Measurements from ENCODE around the gene ZBTB48.

DNA sequence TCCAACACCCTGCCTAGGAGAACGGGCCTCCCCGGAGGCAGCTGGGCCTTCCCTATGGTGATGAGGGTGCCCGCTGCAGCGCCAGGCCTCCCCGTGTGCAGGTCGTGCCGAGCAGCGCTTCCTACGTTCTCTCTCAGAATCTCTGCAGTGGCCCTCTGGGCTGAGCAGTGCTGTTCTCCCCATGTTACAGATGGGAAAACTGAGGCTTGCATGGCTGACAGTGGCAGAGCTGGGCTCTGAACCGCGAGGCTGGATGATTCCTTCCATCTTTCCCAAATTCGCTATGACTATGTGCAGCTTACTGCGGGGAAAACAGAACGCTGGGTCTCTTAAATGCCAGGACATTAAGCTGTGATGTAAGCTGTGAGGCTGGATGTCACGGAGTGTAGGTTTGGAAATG lies 14.0 kb downstream of the ZBTB48 start:
- no peak for TF ChIP-seq JUND (IDR thresholded peaks at IDR 0.05)
- TF ChIP-seq RAD21 (IDR thresholded peaks at IDR 0.05): no peak
- TF ChIP-seq, protein P1, sequence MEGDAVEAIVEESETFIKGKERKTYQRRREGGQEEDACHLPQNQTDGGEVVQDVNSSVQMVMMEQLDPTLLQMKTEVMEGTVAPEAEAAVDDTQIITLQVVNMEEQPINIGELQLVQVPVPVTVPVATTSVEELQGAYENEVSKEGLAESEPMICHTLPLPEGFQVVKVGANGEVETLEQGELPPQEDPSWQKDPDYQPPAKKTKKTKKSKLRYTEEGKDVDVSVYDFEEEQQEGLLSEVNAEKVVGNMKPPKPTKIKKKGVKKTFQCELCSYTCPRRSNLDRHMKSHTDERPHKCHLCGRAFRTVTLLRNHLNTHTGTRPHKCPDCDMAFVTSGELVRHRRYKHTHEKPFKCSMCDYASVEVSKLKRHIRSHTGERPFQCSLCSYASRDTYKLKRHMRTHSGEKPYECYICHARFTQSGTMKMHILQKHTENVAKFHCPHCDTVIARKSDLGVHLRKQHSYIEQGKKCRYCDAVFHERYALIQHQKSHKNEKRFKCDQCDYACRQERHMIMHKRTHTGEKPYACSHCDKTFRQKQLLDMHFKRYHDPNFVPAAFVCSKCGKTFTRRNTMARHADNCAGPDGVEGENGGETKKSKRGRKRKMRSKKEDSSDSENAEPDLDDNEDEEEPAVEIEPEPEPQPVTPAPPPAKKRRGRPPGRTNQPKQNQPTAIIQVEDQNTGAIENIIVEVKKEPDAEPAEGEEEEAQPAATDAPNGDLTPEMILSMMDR (IDR thresholded peaks at IDR 0.05; ENCODE audit: low read depth, low read length, missing input control): no peak
- no peak for TF ChIP-seq TAF1 (conservative IDR thresholded peaks at IDR 0.05)
- no peak for TF ChIP-seq YY1 (IDR thresholded peaks at IDR 0.05)
- no peak for TF ChIP-seq HNF4G (IDR thresholded peaks at IDR 0.05)
- TF ChIP-seq HNF4A (conservative IDR thresholded peaks at IDR 0.05): no peak
- TF ChIP-seq, protein P2, sequence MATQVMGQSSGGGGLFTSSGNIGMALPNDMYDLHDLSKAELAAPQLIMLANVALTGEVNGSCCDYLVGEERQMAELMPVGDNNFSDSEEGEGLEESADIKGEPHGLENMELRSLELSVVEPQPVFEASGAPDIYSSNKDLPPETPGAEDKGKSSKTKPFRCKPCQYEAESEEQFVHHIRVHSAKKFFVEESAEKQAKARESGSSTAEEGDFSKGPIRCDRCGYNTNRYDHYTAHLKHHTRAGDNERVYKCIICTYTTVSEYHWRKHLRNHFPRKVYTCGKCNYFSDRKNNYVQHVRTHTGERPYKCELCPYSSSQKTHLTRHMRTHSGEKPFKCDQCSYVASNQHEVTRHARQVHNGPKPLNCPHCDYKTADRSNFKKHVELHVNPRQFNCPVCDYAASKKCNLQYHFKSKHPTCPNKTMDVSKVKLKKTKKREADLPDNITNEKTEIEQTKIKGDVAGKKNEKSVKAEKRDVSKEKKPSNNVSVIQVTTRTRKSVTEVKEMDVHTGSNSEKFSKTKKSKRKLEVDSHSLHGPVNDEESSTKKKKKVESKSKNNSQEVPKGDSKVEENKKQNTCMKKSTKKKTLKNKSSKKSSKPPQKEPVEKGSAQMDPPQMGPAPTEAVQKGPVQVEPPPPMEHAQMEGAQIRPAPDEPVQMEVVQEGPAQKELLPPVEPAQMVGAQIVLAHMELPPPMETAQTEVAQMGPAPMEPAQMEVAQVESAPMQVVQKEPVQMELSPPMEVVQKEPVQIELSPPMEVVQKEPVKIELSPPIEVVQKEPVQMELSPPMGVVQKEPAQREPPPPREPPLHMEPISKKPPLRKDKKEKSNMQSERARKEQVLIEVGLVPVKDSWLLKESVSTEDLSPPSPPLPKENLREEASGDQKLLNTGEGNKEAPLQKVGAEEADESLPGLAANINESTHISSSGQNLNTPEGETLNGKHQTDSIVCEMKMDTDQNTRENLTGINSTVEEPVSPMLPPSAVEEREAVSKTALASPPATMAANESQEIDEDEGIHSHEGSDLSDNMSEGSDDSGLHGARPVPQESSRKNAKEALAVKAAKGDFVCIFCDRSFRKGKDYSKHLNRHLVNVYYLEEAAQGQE (IDR thresholded peaks at IDR 0.05): no peak
- no peak for TF ChIP-seq EGR1 (IDR thresholded peaks at IDR 0.05; ENCODE audit: low read depth in 2 of 2)
- TF ChIP-seq GABPA (IDR thresholded peaks at IDR 0.05 in 1 of 2, conservative IDR thresholded peaks at IDR 0.05 in 1 of 2): no peak
- TF ChIP-seq, protein P3, sequence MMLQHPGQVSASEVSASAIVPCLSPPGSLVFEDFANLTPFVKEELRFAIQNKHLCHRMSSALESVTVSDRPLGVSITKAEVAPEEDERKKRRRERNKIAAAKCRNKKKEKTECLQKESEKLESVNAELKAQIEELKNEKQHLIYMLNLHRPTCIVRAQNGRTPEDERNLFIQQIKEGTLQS (IDR thresholded peaks at IDR 0.05): no peak
- no peak for TF ChIP-seq FOXA1 (IDR thresholded peaks at IDR 0.05)
- TF ChIP-seq SP1 (IDR thresholded peaks at IDR 0.05): no peak
